HG03066 (cell line): Measurements from ENCODE around the gene NBPF1.
"Not testable (repeated sequence)": the region's sequence is repeated elsewhere in the genome, so short reads cannot be mapped to it uniquely, and the experiment has no call there.

ENCODE experiments used
- ATAC-seq: cut with Tn5 transposase; IDR thresholded peaks from one replicate; pipeline ENCODE4 v1.9.1; 2021; ENCODE audit warnings: low read depth; ENCODE audit not compliant: unreplicated experiment

Gene NBPF1

GRCh38 chr1:16642025-16642966 is 28.9 kb upstream of the NBPF1 start:
- not testable (repeated sequence) for ATAC-seq

GRCh38 chr1:16641159-16641975 is 28.0 kb upstream of the NBPF1 start:
- ATAC-seq = not testable (repeated sequence)

- not testable (repeated sequence) for ATAC-seq
Measured at GRCh38 chr1:16639091-16640031, 26.0 kb upstream of the NBPF1 start.

- not testable (repeated sequence) for ATAC-seq
Measured at GRCh38 chr1:16637941-16638778, 24.8 kb upstream of the NBPF1 start.

GRCh38 chr1:16636551-16637195 is 23.3 kb upstream of the NBPF1 start:
- not testable (repeated sequence) for ATAC-seq

- not testable (repeated sequence) for ATAC-seq
Measured at GRCh38 chr1:16635959-16636358, 22.6 kb upstream of the NBPF1 start.

GRCh38 chr1:16633540-16634282 is 20.3 kb upstream of the NBPF1 start:
- not testable (repeated sequence) for ATAC-seq

- ATAC-seq = not testable (repeated sequence)
Measured at GRCh38 chr1:16632044-16632850, 18.9 kb upstream of the NBPF1 start.

- ATAC-seq = no peak
Measured at GRCh38 chr1:16631248-16632043, 18.1 kb upstream of the NBPF1 start.

- no peak for ATAC-seq
Measured at GRCh38 chr1:16630661-16631247, 17.4 kb upstream of the NBPF1 start.

GRCh38 chr1:16629916-16630530 is 16.7 kb upstream of the NBPF1 start:
- ATAC-seq = not testable (repeated sequence)

- ATAC-seq = no peak
Measured at GRCh38 chr1:16628361-16629111, 15.2 kb upstream of the NBPF1 start.

- ATAC-seq = not testable (repeated sequence)
Measured at GRCh38 chr1:16626409-16626983, 13.1 kb upstream of the NBPF1 start.

- no peak for ATAC-seq
Measured at GRCh38 chr1:16625497-16626408, 12.4 kb upstream of the NBPF1 start.
